GM21576 (cell line): ENCODE measurements around the gene ADAM12.

ENCODE experiments used
- ATAC-seq: cut with Tn5 transposase; IDR thresholded peaks from one replicate; pipeline ENCODE4 v1.9.1; 2021; ENCODE audit warnings: mild to moderate bottlenecking, moderate library complexity; ENCODE audit not compliant: unreplicated experiment

Gene ADAM12

GRCh38 chr10:126124668-126125349 lies 263.5 kb downstream of the ADAM12 start:
- ATAC-seq = no peak

- ATAC-seq = no peak
Observed at GRCh38 chr10:126124046-126124445, 264.2 kb downstream of the ADAM12 start.

- ATAC-seq = no peak
Observed at GRCh38 chr10:126123466-126123865, 264.8 kb downstream of the ADAM12 start.

GRCh38 chr10:126122881-126123280 lies 265.4 kb downstream of the ADAM12 start:
- ATAC-seq = no peak

GRCh38 chr10:126119599-126119998 lies 268.7 kb downstream of the ADAM12 start:
- no peak for ATAC-seq

- ATAC-seq = no peak
Observed at GRCh38 chr10:126118476-126118875, 269.8 kb downstream of the ADAM12 start.

GRCh38 chr10:126117196-126117595 lies 271.1 kb downstream of the ADAM12 start:
- ATAC-seq = no peak

- ATAC-seq = no peak
Observed at GRCh38 chr10:126115886-126116285, 272.4 kb downstream of the ADAM12 start.

GRCh38 chr10:126114884-126115555 lies 273.3 kb downstream of the ADAM12 start:
- ATAC-seq = no peak

- no peak for ATAC-seq
Observed at GRCh38 chr10:126111516-126111915, 276.8 kb downstream of the ADAM12 start.

- ATAC-seq = no peak
Observed at GRCh38 chr10:126110489-126111180, 277.6 kb downstream of the ADAM12 start.

GRCh38 chr10:126109893-126110292 lies 278.4 kb downstream of the ADAM12 start:
- no peak for ATAC-seq

- no peak for ATAC-seq
Observed at GRCh38 chr10:126108693-126109092, 279.6 kb downstream of the ADAM12 start.

- no peak for ATAC-seq
Observed at GRCh38 chr10:126104767-126105166, 283.5 kb downstream of the ADAM12 start.

GRCh38 chr10:126102636-126103035 lies 285.6 kb downstream of the ADAM12 start:
- no peak for ATAC-seq

- peak; percentile 98 for ATAC-seq
Observed at GRCh38 chr10:126101736-126102135, 286.5 kb downstream of the ADAM12 start.

- no peak for ATAC-seq
Observed at GRCh38 chr10:126101325-126101724, 287.0 kb downstream of the ADAM12 start.

GRCh38 chr10:126099366-126099765 lies 288.9 kb downstream of the ADAM12 start:
- ATAC-seq = no peak

- ATAC-seq = no peak
Observed at GRCh38 chr10:126098226-126098581, 290.1 kb downstream of the ADAM12 start.

GRCh38 chr10:126097558-126098225 lies 290.6 kb downstream of the ADAM12 start:
- ATAC-seq = no peak

GRCh38 chr10:126094537-126094936 lies 293.7 kb downstream of the ADAM12 start:
- no peak for ATAC-seq
